ENCODE data around the gene DNASE1L3. TPM values are rescaled to one million over a fixed set of nuclear protein-coding genes. Genes with fewer than 3 reads are reported as not detected.
A peak's percentile ranks its signal among the peaks of the same experiment; 100 is the strongest.
"Not testable (repeated sequence)": the region's sequence is repeated elsewhere in the genome, so short reads cannot be mapped to it uniquely, and the experiment has no call there.

DNASE1L3 gene
- not detected in 2 replicates for total RNA-seq (2014; rRNA removed; shearing (Covaris generic); ENCODE audit: low replicate concordance)

- in situ Hi-C loops (cut with HindIII; ENCODE audit: low pct_unique_long_range_greater_than_20kb, low sequenced_read_pairs), result no loop called here
- no peak for DNase-seq (ENCODE audit: low read depth)
These were observed at the start of gene DNASE1L3 for GRCh38 chr3:58210761-58211460. DNASE1L3 (minus strand) TSS chr3:58210972; CDS start chr3:58210906, 66 bp downstream.

- DNase-seq (ENCODE audit: low read depth), result peak; percentile 59
- in situ Hi-C loops (cut with HindIII; ENCODE audit: low pct_unique_long_range_greater_than_20kb, low sequenced_read_pairs), result no loop called here
These were observed 49.5 kb upstream of the DNASE1L3 start for GRCh38 chr3:58260261-58260731.

- no peak for DNase-seq (ENCODE audit: low read depth)
- in situ Hi-C loops (cut with HindIII; ENCODE audit: low pct_unique_long_range_greater_than_20kb, low sequenced_read_pairs), result no loop called here
These were observed 47.8 kb upstream of the DNASE1L3 start for GRCh38 chr3:58258392-58259055.

GRCh38 chr3:58256511-58256910, 45.7 kb upstream of the DNASE1L3 start:
- in situ Hi-C loops (cut with HindIII; ENCODE audit: low pct_unique_long_range_greater_than_20kb, low sequenced_read_pairs), result no loop called here

GRCh38 chr3:58256061-58256460, 45.3 kb upstream of the DNASE1L3 start:
- DNase-seq (ENCODE audit: low read depth), result no peak
- in situ Hi-C loops (cut with HindIII; ENCODE audit: low pct_unique_long_range_greater_than_20kb, low sequenced_read_pairs), result no loop called here

More at GRCh38 chr3:58256511-58256910, 45.7 kb upstream of the DNASE1L3 start:
- no peak for DNase-seq (ENCODE audit: low read depth)

- in situ Hi-C loops (cut with HindIII; ENCODE audit: low pct_unique_long_range_greater_than_20kb, low sequenced_read_pairs), result no loop called here
These were observed 43.4 kb upstream of the DNASE1L3 start for GRCh38 chr3:58254144-58254543.

GRCh38 chr3:58251631-58252035, 40.9 kb upstream of the DNASE1L3 start:
- in situ Hi-C loops (cut with HindIII; ENCODE audit: low pct_unique_long_range_greater_than_20kb, low sequenced_read_pairs), result no loop called here
- DNase-seq (ENCODE audit: low read depth), result no peak

More at GRCh38 chr3:58254144-58254543, 43.4 kb upstream of the DNASE1L3 start:
- no peak for DNase-seq (ENCODE audit: low read depth)

GRCh38 chr3:58250093-58250707, 39.4 kb upstream of the DNASE1L3 start:
- in situ Hi-C loops (cut with HindIII; ENCODE audit: low pct_unique_long_range_greater_than_20kb, low sequenced_read_pairs), result no loop called here
- no peak for DNase-seq (ENCODE audit: low read depth)

- in situ Hi-C loops (cut with HindIII; ENCODE audit: low pct_unique_long_range_greater_than_20kb, low sequenced_read_pairs), result no loop called here
- DNase-seq (ENCODE audit: low read depth), result peak; percentile 41
These were observed 38.8 kb upstream of the DNASE1L3 start for GRCh38 chr3:58249358-58250092.

- in situ Hi-C loops (cut with HindIII; ENCODE audit: low pct_unique_long_range_greater_than_20kb, low sequenced_read_pairs), result no loop called here
- no peak for DNase-seq (ENCODE audit: low read depth)
These were observed 35.6 kb upstream of the DNASE1L3 start for GRCh38 chr3:58246148-58247047.

- in situ Hi-C loops (cut with HindIII; ENCODE audit: low pct_unique_long_range_greater_than_20kb, low sequenced_read_pairs), result no loop called here
- no peak for DNase-seq (ENCODE audit: low read depth)
These were observed 33.3 kb upstream of the DNASE1L3 start for GRCh38 chr3:58243976-58244585.

GRCh38 chr3:58242860-58243259, 32.1 kb upstream of the DNASE1L3 start:
- in situ Hi-C loops (cut with HindIII; ENCODE audit: low pct_unique_long_range_greater_than_20kb, low sequenced_read_pairs); DNase-seq (ENCODE audit: low read depth): not testable (repeated sequence)

GRCh38 chr3:58242340-58242739, 31.6 kb upstream of the DNASE1L3 start:
- no peak for DNase-seq (ENCODE audit: low read depth)
- in situ Hi-C loops (cut with HindIII; ENCODE audit: low pct_unique_long_range_greater_than_20kb, low sequenced_read_pairs), result no loop called here

GRCh38 chr3:58241306-58242044, 30.7 kb upstream of the DNASE1L3 start:
- no peak for DNase-seq (ENCODE audit: low read depth)
- in situ Hi-C loops (cut with HindIII; ENCODE audit: low pct_unique_long_range_greater_than_20kb, low sequenced_read_pairs), result no loop called here

GRCh38 chr3:58238830-58239229, 28.1 kb upstream of the DNASE1L3 start:
- in situ Hi-C loops (cut with HindIII; ENCODE audit: low pct_unique_long_range_greater_than_20kb, low sequenced_read_pairs), result no loop called here
- no peak for DNase-seq (ENCODE audit: low read depth)

GRCh38 chr3:58237941-58238681, 27.3 kb upstream of the DNASE1L3 start:
- no peak for DNase-seq (ENCODE audit: low read depth)

More at GRCh38 chr3:58237941-58238681, 27.3 kb upstream of the DNASE1L3 start:
- in situ Hi-C loops (cut with HindIII; ENCODE audit: low pct_unique_long_range_greater_than_20kb, low sequenced_read_pairs), result no loop called here
